ENCODE data around the gene PIK3R5. TPM values are rescaled to one million over a fixed set of nuclear protein-coding genes. Genes with fewer than 3 reads are reported as not detected.

PIK3R5 gene
- total RNA-seq, 2 experiments from 2014 or later, result 0.76 to 1.5 TPM

GRCh38 chr17:8880466-8880865, 85.0 kb downstream of the PIK3R5 start:
- Histone ChIP-seq H3K79me2 (ENCODE audit: insufficient read depth, low read depth, low read length) (no peaks in the 10 kb centered on the region), H2AFZ (ENCODE audit: low read length) (no peak overlapping the region), H3K27ac (ENCODE audit: low read depth, low read length, poor library complexity, severe bottlenecking) (no peak overlapping the region), H3K4me1 (ENCODE audit: insufficient read depth, low read length, poor library complexity, severe bottlenecking) (no peaks in the 10 kb centered on the region), H3K9me2 (ENCODE audit: insufficient read depth, low read length) (no peaks in the 10 kb centered on the region), H3K9me3 (ENCODE audit: low read length) (no peaks in the 10 kb centered on the region), H4K20me1 (ENCODE audit: insufficient read depth, low read length) (no peaks in the 10 kb centered on the region), H3K4me2 (ENCODE audit: low read length) (no peak overlapping the region), H3K4me3 (ENCODE audit: low read depth, low read length, poor library complexity, severe bottlenecking) (no peak overlapping the region), H3K36me3 (ENCODE audit: insufficient read depth, low read length) (no peaks in the 10 kb centered on the region)
- no TSS peak for BruUV-seq (replicated peaks)
- no peak for DNase-seq (ENCODE audit: low spot score)
- ChIA-PET POLR2A (no interaction called here), CTCF (ENCODE audit: unreplicated experiment) (no interaction called here)
- intact Hi-C loops (cut with micrococcal nuclease; ENCODE audit: unreplicated experiment), result no loop called here
- TF ChIP-seq EZH2phosphoT487 (IDR thresholded peaks at IDR 0.05; ENCODE audit: borderline replicate concordance, low read depth, low read length), result no peak
- TF ChIP-seq CTCF (conservative IDR thresholded peaks at IDR 0.05; ENCODE audit: low read length), result no peak

DNA sequence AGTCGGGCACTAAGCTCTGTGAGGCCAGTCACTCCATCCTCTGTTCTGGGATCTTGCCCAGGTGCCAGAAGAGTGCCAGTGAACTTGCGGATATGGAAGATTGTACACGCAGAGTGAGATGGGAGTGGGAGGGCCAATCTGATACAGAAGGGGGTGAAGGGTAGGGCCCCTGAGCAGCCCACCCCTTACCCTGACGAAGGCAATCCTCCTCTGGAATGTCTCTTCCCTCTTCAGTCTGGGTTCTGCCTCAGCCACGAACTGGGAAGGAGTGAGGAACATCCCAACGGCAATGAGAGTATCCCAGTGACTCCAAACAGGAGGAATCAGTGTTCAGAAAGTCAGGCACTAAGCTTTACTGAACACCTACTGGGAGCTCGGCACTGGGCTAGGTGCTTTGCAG, 86.1 kb downstream of the PIK3R5 start:
- intact Hi-C loops (cut with micrococcal nuclease; ENCODE audit: unreplicated experiment), result no loop called here
- Histone ChIP-seq H2AFZ (ENCODE audit: low read length) (no peak overlapping the region), H3K9me3 (ENCODE audit: low read length) (no peaks in the 10 kb centered on the region), H4K20me1 (ENCODE audit: insufficient read depth, low read length) (no peaks in the 10 kb centered on the region), H3K4me2 (ENCODE audit: low read length) (no peak overlapping the region), H3K4me3 (ENCODE audit: low read depth, low read length, poor library complexity, severe bottlenecking) (no peak overlapping the region), H3K79me2 (ENCODE audit: insufficient read depth, low read depth, low read length) (no peaks in the 10 kb centered on the region), H3K4me1 (ENCODE audit: insufficient read depth, low read length, poor library complexity, severe bottlenecking) (no peaks in the 10 kb centered on the region), H3K9me2 (ENCODE audit: insufficient read depth, low read length) (no peaks in the 10 kb centered on the region), H3K36me3 (ENCODE audit: insufficient read depth, low read length) (no peaks in the 10 kb centered on the region), H3K27ac (ENCODE audit: low read depth, low read length, poor library complexity, severe bottlenecking) (no peak overlapping the region)
- CTCF ChIA-PET (ENCODE audit: unreplicated experiment), result no interaction called here
- TF ChIP-seq EZH2phosphoT487 (IDR thresholded peaks at IDR 0.05; ENCODE audit: borderline replicate concordance, low read depth, low read length) (no peak), CTCF (conservative IDR thresholded peaks at IDR 0.05; ENCODE audit: low read length) (no peak)
- BruUV-seq (replicated peaks), result no TSS peak
- DNase-seq (ENCODE audit: low spot score), result no peak
- POLR2A ChIA-PET, result no interaction called here

GRCh38 chr17:8877984-8878383, 87.5 kb downstream of the PIK3R5 start:
- intact Hi-C loops (cut with micrococcal nuclease; ENCODE audit: unreplicated experiment), result no loop called here
- Histone ChIP-seq H3K9me2 (ENCODE audit: insufficient read depth, low read length) (no peaks in the 10 kb centered on the region), H3K4me3 (ENCODE audit: low read depth, low read length, poor library complexity, severe bottlenecking) (no peak overlapping the region), H3K36me3 (ENCODE audit: insufficient read depth, low read length) (no peaks in the 10 kb centered on the region), H3K4me1 (ENCODE audit: insufficient read depth, low read length, poor library complexity, severe bottlenecking) (no peaks in the 10 kb centered on the region), H2AFZ (ENCODE audit: low read length) (no peak overlapping the region), H4K20me1 (ENCODE audit: insufficient read depth, low read length) (no peaks in the 10 kb centered on the region), H3K9me3 (ENCODE audit: low read length) (no peaks in the 10 kb centered on the region), H3K27ac (ENCODE audit: low read depth, low read length, poor library complexity, severe bottlenecking) (no peak overlapping the region), H3K79me2 (ENCODE audit: insufficient read depth, low read depth, low read length) (no peaks in the 10 kb centered on the region), H3K4me2 (ENCODE audit: low read length) (no peak overlapping the region)
- CTCF ChIA-PET (ENCODE audit: unreplicated experiment), result no interaction called here
- TF ChIP-seq CTCF (conservative IDR thresholded peaks at IDR 0.05; ENCODE audit: low read length) (no peak), EZH2phosphoT487 (IDR thresholded peaks at IDR 0.05; ENCODE audit: borderline replicate concordance, low read depth, low read length) (no peak)
- DNase-seq (ENCODE audit: low spot score), result no peak
- BruUV-seq (replicated peaks), result no TSS peak
- POLR2A ChIA-PET, result no interaction called here

Data from OCI-LY7 (cell line).